DMS153 treated with DMSO at 0.1 percent for 48 hours (cell line): ENCODE data around the gene B4GAT1.
"Not testable (repeated sequence)": the region's sequence is repeated elsewhere in the genome, so short reads cannot be mapped to it uniquely, and the experiment has no call there.

Experiments
- DNase-seq: peaks from one replicate; lab custom pipeline; 2025; ENCODE audit not compliant: unreplicated experiment; lab: John Stamatoyannopoulos, UW

The B4GAT1 gene

DNA sequence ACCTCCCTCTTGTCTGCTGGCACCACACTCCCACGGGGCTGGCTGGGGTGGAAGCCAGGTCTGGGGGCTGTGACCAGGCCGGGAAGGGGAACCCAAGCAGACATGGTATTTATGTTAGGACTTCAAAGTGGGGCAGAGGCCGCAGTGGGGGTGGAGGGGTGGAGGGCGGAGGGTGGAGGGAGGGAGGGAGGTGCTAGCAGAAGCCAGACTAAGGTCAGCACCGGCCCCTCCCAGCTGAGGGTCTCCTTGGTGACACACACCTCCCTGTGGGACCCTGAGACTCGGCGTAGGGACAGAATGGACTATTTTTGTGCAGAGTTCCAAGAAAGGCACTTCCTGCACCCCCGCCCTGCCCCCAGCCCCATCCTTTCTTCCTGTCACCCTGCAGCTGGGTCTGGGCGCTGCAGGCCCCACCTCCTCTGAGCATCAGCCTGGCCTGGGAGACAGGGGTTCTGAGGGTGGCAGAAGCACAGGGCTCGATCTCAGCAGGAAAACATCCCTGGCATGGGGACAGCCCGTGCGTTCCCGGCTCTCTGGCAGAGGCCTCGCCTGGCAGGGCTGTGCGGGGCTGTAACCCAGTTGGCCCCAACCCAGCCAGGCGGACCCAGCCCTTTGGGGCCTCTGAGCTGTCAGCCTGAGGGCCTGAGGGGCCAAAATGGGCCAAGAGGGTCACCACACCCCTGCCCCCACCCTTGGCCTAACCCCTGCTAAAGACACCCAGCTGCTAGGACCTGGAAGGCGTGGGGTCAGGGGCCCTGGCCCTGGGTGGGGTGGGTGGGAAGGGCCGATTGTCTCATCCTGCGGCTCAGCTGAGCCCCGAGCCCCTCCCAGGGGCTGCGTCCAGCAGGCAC, 20.9 kb downstream of the B4GAT1 start:
- no peak for DNase-seq

DNA sequence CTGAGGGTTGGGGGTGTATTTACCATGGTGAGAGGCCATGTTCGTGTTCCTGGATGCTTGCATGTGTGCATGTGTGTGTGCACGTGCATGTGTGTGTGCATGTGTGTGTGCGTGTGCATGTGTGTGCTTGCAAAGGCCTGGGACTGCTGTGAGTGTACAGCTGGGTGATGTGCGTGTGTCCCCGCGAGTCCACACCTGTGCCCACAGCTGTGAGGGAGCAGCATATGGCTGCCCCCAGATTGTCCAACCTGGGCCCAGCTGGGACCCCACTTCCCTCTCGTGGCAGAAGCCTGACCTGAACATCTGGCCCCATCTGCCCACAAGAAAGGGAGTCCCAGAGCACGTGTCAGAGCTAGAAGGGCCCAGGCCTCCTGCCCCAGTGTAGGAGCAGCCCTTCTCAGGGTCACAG, 22.2 kb downstream of the B4GAT1 start:
- no peak for DNase-seq

DNA sequence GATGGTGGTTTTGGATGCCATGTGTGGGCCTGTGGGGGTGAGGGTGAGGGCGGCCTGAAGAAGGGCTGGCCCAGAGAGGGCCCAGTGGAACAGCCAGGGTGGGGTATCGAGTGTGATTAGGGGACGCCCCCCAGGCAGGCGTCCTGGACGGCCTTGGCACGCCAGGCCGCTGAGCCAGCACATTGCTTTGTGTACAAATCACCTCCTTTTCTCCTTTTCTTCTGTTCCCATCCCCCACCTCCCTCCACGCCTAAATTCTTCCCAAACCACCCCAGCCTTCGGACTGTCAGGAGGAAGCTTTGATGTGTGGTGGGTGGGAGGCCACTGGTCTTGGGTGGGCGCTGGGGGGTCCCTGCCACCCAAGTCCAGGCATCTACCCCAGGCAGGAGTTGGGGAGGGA, 22.8 kb downstream of the B4GAT1 start:
- no peak for DNase-seq

DNA sequence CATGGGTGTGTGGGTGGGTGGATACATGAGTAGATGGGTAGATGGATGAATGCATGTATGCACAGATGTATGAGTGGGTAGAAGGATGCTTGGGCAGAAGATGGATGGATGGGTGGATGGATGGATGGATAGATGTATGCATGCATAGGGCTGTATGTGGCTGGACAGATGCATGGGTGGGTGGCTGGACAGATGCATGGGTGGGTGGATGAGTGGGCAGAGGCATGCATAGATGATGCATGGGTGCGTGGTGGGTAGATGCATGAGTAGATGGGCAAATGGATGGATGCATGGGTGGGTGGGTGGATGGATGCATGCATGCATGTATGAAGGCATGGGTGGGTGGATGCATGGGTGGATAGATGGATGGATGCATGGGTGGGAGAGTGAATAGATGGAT, 23.7 kb downstream of the B4GAT1 start:
- DNase-seq = no peak

DNA sequence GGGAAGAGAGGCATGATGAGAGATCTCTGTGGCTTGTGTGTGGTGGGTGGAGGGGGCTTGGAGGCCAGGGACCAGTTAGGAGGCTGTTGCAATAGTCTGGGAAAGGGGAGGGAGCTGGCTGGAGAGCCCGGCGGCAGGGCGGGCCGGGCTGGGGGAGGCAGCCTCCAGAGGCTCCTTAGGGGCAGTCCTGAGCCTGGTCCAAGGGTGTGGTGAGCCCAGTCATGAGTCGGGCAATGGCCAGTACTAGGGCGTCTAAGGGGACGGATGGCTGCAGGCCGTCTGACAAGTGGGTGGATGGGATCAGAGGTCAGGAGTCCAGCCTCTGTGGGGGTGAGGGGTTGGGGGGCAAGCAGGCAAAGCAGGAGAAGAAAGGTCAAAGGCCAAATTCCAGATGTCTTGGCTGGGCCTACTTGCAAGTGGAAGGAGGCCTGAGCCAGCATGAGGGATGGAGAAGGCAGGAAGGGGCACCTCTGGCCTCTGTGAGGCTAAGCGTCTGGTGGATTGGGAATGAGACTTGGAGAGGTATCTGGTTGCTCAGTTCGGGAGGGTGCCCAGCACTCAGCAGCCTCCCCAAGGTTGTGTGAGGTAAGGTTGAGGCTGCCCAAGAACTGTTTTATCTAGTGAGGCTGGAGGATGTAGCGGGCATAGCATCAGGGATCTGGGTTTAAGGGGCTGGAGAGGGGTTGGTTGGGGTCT, 24.5 kb downstream of the B4GAT1 start:
- no peak for DNase-seq

DNA sequence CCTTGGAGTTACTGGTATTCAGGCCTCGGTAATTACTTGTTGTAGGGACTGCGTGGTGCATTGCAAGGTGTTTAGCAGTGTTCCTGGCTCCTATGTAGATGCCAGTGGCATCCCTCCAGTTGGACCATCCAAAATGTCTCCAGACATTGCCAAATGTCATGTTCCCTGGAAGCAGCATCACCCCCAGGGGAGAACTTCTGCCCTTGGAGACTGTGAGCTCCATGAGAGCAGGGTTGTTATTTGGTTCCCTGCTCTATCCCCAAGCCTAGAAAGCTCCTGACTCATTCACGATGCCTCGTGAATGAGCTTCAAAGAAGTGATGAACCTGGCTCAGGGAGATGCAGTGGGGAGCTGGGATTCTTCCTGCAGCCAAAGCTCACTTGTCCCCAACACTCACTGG, 25.8 kb downstream of the B4GAT1 start:
- no peak for DNase-seq

DNA sequence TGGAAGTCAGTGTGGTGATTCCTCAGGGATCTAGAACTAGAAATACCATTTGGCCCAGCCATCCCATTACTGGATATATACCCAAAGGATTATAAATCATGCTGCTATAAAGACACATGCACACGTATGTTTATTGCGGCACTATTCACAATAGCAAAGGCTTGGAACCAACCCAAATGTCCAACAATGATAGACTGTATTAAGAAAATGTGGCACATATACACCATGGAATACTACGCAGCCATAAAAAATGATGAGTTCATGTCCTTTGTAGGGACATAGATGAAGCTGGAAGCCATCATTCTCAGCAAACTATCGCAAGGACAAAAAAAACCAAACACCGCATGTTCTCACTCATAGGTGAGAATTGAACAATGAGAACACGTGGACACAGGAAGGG, 26.7 kb downstream of the B4GAT1 start:
- DNase-seq = not testable (repeated sequence)

DNA sequence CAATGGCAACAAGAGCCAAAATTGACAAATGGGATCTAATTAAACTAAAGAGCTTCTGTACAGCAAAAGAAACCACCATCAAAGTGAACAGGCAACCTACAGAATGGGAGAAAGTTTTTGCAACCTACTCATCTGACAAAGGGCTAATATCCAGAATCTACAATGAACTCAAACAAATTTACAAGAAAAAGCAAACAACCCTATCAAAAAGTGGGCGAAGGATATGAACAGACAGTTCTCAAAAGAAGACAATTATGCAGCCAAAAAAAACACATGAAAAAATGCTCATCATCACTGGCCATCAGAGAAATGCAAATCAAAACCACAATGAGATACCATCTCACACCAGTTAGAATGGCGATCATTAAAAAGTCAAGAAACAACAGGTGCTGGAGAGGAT, 27.1 kb downstream of the B4GAT1 start:
- not testable (repeated sequence) for DNase-seq

DNA sequence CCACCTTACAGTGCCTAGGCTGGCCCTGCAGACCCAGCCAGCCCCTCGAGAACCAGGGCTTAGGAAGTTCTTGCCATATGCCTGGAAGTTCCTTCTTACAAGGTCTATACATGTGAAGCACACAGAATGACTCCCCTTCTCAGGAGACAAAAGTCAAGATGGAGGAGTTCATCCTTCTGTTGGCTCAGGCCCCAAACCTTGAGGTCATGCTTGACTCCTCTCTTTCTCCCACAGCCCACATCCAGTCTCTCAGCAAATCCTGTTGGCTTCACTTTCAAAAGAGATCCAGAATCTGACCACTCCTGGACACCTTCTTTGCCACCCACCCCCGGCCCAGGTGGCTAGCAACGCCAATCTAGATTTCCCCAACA, 28.8 kb downstream of the B4GAT1 start:
- DNase-seq = no peak

DNA sequence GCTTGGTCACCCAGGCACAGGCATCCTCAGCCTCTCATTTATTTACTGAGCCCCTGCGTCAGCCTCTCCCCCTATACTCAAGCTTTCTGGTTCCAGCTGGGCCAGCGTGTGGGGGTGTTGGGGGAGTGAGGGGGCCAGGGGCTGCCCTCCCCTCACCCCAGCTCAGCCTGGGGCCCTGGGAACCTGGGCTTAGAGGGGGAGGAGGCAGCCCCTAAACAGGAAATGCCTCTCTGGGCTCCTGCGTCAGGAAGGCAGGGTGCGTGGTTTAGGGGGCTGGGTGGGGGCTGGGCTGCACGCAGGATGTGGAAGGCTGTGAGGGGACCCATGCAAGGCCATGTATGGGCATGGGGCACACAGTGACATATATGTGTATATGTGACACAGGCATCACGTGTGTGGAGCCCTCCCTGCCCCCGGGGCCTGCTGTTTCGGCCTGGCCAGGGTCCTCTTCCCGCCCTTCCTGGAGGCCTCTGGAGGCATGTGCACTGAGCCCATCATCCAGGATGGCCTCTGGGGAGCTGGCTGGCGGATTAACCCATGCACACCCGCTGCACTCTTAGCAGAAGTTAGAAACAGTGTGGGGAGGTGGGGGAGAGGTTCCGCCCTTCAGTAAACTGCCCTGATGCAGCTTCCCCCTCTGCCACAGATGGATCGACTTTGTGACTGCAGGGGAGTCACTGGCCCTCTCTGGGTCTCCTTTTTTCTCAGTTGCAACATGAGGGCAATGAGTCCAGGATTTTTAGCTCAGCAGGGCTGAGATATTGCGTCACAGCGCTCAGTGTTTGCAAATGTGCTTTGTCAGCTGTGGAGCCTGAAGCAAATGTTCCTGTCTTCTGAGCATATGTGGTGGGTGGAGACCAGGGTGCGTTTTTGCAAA, 29.5 kb downstream of the B4GAT1 start:
- DNase-seq = no peak

DNA sequence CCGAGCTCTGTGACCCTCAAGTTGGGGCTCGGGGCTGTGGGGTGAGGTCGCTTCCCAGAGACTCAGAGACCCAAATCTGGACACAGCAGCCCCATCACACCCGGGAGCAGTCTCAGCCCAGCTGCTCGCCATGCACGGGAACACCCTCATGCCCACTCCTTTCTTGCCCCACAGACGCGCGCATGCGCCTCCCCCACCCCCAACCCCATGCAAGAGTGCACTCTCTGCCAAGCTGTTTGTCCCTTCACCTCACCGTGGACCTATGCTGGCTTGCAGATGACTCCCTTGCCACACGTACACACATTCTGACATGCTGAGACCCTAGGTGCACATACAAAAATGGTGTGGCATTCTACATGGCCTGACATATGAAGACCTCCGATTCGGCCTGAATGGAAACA, 30.1 kb downstream of the B4GAT1 start:
- DNase-seq = no peak

DNA sequence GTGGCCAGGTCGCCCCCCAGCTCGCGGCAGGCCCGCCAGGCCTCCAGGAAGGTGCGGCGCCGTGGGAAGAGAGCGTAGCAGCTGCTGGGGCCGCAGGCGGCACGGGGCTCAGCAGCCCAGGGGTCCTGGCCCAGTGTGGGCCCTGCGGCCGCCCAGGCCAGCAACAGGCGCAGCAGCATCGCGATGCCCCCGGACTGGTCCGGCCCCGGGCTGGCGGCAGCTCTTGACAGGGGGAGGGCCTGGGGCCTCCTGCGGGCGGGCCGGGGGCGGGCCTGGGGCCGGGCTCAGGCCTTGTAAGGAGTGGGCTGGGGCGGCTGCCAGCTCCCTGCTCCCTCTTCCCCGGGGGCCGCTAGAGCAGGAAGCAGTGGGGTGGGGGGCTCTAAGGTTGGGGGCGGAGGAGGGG, 30.6 kb downstream of the B4GAT1 start, which contains the start of gene CD248:
Gene CD248 (minus strand): TSS at position 196 of the 403 bp plus-strand sequence. CDS start 17 bp downstream, at position 179.
- DNase-seq = no peak

DNA sequence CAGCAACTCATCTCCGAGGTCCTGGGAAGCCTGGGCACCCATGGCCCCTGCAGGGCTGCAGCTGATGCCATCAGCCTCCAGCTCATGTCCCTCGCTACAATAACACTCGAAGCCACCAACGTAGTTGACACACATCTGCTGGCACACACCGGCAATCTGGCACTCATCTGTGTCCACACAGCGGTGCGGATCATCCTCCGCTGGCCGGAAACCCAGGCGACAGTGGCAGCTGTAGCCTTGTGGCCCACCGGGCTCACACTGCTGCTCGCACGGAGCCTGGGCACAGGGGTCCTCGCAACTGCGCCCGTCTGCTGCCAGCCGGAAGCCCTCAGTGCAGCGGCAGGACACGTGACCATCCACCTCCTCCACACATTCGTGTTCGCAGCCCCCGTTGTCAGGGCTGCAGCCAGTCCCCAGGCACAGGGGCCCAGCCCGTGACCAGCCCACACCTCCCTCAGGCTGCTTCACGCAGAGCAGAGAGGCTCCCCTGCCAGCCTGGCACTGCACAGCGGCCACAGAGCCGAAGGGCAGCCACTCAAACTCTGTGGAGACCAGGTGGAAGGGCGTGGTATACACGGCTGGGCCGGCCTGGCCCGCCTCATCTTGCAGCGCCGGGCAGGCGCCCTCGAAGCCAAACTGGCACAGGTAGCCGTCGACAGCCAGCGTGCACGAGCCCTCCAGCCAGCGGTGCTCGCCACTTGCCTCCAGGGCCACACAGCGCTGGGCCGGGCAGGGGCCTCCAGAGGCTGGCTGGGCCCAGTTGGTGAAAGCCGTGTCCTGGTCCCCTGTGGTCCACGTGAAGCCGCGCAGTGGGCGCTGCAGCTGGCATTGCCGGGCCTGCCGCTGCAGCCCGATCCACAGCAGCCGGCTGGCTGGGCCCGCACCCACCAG, 31.3 kb downstream of the B4GAT1 start:
- no peak for DNase-seq

DNA sequence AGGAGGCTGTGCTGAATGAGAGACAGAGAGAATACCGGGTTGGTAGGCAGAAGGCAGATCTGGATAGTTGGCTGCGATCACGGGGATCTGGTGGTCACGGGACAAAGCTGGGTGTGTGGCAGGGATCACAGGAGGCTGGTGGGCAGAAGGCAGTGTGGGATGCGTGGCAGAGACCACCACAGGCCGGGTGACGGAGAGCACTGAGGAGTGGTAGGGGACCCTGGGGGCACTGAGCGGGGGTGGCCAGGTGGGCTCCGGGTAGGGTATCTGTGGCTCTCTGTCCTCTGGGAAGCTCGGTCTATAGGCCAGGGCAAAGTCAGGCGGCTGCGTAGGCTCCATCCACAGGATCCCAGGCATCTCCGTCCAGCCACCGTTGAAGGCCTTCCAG, 31.9 kb downstream of the B4GAT1 start:
- DNase-seq = no peak

DNA sequence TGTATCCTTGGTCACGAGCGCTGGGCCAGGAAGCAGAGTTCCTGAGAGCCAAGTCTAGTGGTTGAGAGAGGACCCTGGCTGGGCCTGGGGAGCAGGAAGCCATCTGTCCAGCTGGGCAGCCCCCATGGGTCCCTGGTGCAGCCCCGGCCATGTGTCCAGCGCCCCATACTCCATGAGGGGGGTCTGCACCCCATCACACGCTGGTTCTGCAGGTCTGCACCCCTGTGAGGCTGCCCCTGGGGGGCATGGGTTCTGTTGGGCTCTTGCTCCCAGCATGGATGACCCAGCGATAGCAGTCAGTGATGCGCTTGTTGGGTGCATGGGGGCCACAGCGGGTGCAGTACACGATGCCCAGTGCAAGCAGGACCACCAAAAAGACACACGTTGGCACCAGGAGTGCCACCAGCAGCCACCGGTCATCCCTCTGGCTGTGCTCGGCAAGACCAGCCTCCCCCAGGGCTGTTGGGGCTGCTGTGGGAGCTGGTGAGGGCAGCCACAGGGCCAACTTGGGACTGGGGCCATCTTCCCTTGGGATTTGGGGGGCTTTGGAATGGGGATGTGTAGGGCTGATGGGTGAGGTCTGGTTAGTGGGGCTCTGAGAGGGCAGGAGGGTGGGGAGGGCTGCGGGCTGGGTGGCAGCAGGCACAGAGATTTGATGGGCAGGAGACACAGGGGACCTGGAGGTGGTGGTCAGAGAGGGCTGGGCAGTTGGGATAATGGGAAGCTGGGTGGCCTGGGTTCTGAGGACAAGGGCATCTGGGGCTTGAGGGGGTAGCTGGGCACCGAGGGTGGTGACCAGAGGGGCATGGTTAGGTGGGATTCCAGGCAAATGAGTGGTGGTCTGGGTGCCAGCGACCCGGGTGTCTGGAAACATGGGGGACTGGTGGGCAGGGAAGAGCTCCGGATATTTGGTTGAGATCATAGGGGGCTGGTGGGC, 32.6 kb downstream of the B4GAT1 start:
- no peak for DNase-seq

DNA sequence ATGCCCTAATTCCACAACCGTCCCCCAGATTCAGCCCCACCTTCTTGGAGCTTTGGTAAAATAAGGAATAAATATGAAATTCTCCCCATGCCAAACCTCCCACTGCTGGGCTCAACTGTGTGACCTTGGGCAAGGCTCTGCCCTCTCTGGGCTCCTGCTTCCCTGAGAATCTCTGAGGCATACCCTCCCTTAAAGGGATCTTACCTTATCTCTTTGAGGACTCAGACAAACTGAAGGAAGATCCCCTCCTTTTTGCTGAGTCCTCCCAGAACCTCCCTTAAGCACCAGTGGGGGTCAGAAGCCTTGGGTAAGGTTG, 33.3 kb downstream of the B4GAT1 start:
- no peak for DNase-seq

DNA sequence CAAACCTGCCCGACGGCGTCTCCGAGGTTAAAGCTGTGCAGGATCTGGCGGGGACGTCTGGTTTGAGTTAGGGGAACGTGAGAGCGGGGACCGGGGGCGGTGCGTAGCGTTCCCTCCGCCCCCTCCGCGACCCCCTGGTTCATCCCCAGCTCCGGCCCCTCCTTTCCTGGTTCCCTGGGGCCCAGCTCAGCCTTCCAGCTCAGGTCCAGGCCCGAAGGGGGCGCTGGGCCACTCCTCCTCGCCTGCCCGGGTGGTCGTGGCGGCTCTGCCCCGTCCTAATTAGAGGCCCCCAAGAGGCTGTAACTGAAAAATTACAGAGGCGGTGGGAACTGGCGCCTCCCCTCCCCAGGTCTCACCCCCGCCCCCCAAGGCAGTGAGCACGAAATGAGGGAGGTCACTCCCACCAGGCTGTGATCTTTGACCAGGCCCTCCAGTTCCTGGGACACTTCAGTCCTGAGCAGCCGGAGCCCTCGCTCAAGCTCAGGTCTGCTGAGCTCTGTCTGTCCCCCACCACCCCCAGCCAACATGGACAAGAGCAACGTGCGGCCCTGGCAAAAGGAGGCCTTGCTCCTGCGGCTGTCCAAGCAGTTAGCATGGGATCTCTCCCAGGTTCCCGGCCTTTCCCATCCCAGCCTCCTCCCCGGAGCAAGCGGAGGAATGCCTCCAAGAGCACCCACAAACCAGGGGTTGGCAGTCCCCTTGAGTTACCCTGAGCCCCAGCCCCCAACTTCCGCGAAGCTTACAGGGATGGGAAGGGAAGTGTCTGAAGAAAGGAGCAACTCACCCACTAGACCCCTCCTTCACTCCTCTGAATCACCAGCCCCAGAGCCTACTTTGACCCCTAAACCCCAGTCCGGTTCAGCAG, 33.9 kb downstream of the B4GAT1 start:
- no peak for DNase-seq

DNA sequence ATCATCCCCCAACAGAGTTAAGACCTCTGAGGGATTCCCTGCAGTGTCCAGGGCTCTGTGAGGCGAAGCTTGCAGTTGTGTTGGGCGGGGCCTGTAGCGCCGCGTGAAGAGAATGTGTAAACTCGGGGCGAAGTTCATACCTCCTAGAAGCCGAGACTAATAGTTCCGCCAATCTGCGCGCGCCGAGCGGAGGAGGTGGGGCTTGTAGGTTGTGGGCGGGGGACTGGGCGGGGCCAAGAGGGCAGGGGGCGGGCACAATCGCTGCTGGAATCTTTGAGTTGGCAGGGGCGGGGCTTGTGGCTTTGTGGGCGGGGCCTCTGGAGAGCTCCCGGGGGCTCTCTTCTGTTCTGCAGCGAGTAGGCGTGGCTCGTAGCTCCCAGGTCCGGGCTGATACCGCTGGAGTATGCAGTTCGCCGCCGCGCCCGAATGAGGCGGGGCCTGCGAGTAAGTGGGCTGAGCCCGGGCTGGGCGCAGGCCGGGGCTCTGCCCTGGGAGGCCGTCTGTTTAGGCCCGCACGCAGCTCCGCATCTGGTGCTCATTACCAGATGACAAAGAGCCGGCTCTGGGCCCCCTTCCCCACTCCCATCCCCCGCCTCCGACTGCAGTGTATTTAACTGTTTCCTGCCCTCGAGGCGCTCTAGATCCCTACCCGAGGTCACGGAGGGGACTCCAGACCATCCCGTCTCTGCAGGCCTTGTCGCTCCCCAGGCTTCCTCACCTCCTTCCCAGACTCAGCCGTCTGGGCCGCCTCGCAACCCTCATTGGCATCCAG, 34.7 kb downstream of the B4GAT1 start:
- DNase-seq = peak; percentile 94
